Immature natural killer cell (primary cell): ENCODE measurements around the gene ZNF189. TPM values are rescaled to one million over a fixed set of nuclear protein-coding genes. Genes with fewer than 3 reads are reported as not detected.
"Not testable (repeated sequence)": the region's sequence is repeated elsewhere in the genome, so short reads cannot be mapped to it uniquely, and the experiment has no call there.

ENCODE experiments used
- DNase-seq, 3 donors: peaks; one replicate each; pipeline ENCODE4 v3.0.0; 2022; ENCODE audit warnings: mixed read lengths in 1 of 3
- H3K27ac Mint-ChIP-seq, 6 donors: one replicate each; pipeline ENCODE4 v1.8.0; 2020; ENCODE audit warnings: mixed read lengths in 6 of 6, mild to moderate bottlenecking in 5 of 6, inconsistent platforms in 4 of 6, moderate library complexity in 3 of 6
- H3K27me3 Mint-ChIP-seq, 3 donors: one replicate each; pipeline ENCODE4 v1.8.0; 2020 to 2021; ENCODE audit warnings: low read depth in 3 of 3, mild to moderate bottlenecking in 3 of 3, mixed read lengths in 3 of 3, moderate library complexity in 3 of 3, inconsistent platforms in 1 of 3
- H3K36me3 Mint-ChIP-seq, 3 donors: one replicate each; pipeline ENCODE4 v1.8.0; 2020; ENCODE audit warnings: mixed read lengths in 3 of 3, inconsistent platforms in 2 of 3, mild to moderate bottlenecking in 2 of 3
- H3K4me1 Mint-ChIP-seq, 2 donors: one replicate each; pipeline ENCODE4 v1.8.0; 2020; ENCODE audit warnings: inconsistent platforms in 2 of 2, mild to moderate bottlenecking in 2 of 2, mixed read lengths in 2 of 2, moderate library complexity in 1 of 2
- H3K4me3 Mint-ChIP-seq, 5 donors: one replicate each; pipeline ENCODE4 v1.8.0; 2020; ENCODE audit warnings: mild to moderate bottlenecking in 5 of 5, mixed read lengths in 5 of 5, inconsistent platforms in 3 of 5, moderate library complexity in 3 of 5
- H3K9me3 Mint-ChIP-seq, 6 donors: one replicate each; pipeline ENCODE4 v1.8.0; 2020; ENCODE audit warnings: mild to moderate bottlenecking in 6 of 6, mixed read lengths in 6 of 6, inconsistent platforms in 4 of 6, moderate library complexity in 3 of 6
- polyA plus RNA-seq, 3 donors: library from polyadenylated mRNA; unstranded; fragments of 300-500 nt; fragmentation: Illumina TruSeq; gene quantifications; one replicate each; pipeline ENCODE4 v1.2.3, GENCODE V29; 2021

Gene ZNF189
- polyA plus RNA-seq, 3 donors from 2014 or later, result 0.60 to 3.1 TPM; not detected in 1

GRCh38 chr9:101369286-101369685 is 29.4 kb upstream of the ZNF189 start:
- Mint-ChIP-seq H3K36me3 (no peaks in the 10 kb centered on the region), H3K4me1 (no peaks in the 10 kb centered on the region)

GRCh38 chr9:101369884-101370531 is 28.6 kb upstream of the ZNF189 start:
- peaks cover 2 to 25% (median 2%) of the 10 kb centered on the region in 3 donors for H3K27me3 Mint-ChIP-seq
- H3K4me1 Mint-ChIP-seq, result no peaks in the 10 kb centered on the region
- H3K36me3 Mint-ChIP-seq, result no peaks in the 10 kb centered on the region
- DNase-seq, result no peak
- no peak overlapping the region for H3K27ac Mint-ChIP-seq
- peaks cover 0 to 6% (median 0%) of the 10 kb centered on the region in 6 donors for H3K9me3 Mint-ChIP-seq
- no peak overlapping the region for H3K4me3 Mint-ChIP-seq

More at GRCh38 chr9:101369286-101369685, 29.4 kb upstream of the ZNF189 start:
- H3K9me3 Mint-ChIP-seq, result peaks cover 0 to 6% (median 0%) of the 10 kb centered on the region in 6 donors
- no peak overlapping the region for H3K4me3 Mint-ChIP-seq
- no peak for DNase-seq
- H3K27me3 Mint-ChIP-seq, result peaks cover 2 to 25% (median 2%) of the 10 kb centered on the region in 3 donors
- H3K27ac Mint-ChIP-seq, result no peak overlapping the region

- no peaks in the 10 kb centered on the region for H3K4me1 Mint-ChIP-seq
- H3K27ac Mint-ChIP-seq, result no peak overlapping the region
- H3K9me3 Mint-ChIP-seq, result peaks cover 0 to 8% (median under 1%) of the 10 kb centered on the region in 6 donors
- no peak for DNase-seq
- H3K36me3 Mint-ChIP-seq, result no peaks in the 10 kb centered on the region
- H3K27me3 Mint-ChIP-seq, result peaks cover 2 to 28% (median 2%) of the 10 kb centered on the region in 3 donors
- no peak overlapping the region for H3K4me3 Mint-ChIP-seq
Measured at GRCh38 chr9:101371813-101372212, 26.8 kb upstream of the ZNF189 start.

DNA sequence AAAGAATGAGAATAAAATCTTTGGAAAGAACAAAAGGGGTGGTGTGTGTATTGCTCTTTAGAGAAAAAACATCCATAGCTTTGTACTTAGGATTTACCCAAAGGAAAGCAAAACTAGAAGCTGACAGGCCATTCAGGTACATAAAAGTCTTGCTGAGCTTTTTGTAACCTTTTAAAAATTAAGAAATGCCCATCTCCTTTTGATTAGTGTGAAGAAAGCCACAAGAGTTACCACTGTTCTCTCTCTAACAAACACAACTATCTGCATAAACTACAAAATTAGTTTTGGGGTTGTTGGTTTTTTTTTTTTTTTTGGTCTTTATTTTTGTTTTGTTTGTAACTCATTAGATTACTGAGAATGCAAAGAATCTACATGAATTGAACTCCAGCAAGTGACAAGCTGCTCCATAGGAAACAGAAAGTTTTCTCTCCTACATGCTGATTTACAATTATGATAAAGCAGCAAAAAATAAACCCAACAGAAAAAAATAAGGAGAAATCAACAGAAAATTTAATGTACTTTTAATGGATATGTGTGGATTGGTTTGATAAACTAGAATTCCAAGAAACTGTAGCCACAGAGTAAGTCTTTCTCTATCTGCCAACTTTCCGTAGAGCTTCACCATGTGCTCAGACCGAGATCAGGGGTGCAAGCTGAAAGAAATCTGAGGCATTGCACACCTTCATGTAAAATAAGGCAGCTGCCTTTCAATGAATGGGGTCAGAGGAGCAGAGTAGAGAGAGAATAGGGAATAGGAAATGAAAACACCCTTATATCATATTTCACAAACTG is 26.1 kb upstream of the ZNF189 start:
- Mint-ChIP-seq H3K27ac (no peak overlapping the region), H3K36me3 (no peaks in the 10 kb centered on the region), H3K4me3 (no peak overlapping the region), H3K4me1 (no peaks in the 10 kb centered on the region), H3K9me3 (peaks cover under 1 to 8% (median 3%) of the 10 kb centered on the region in 6 donors), H3K27me3 (peaks cover 2 to 26% (median 3%) of the 10 kb centered on the region in 3 donors)
- no peak for DNase-seq

DNA sequence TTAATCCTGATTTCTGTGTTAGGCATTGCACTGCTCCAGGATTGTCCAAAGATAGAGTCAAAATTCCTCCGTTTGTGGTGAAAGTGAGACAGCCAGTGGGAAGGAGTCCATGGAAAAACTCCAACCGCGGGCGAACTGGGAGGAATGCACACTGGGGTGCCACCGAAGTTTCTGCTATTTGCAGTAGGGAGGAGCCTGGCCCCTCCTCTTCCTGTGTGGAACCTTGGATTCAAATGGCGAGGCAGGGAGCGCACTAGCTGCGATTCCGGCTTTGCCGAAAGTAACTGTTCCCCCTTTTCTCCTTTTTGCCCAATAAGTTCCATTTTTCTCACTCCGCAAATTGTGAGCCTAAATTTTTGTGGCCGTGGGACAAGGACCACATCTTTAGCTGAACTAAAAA is 23.1 kb upstream of the ZNF189 start:
- Mint-ChIP-seq H3K4me1 (no peaks in the 10 kb centered on the region), H3K27ac (no peak overlapping the region), H3K27me3 (peaks cover 2 to 33% (median 3%) of the 10 kb centered on the region in 3 donors), H3K36me3 (no peaks in the 10 kb centered on the region), H3K9me3 (peaks cover 2 to 10% (median 8%) of the 10 kb centered on the region in 6 donors), H3K4me3 (no peak overlapping the region)
- DNase-seq, result no peak

GRCh38 chr9:101376111-101376848 is 22.4 kb upstream of the ZNF189 start:
- Mint-ChIP-seq H3K27ac (no peak overlapping the region), H3K4me3 (no peak overlapping the region), H3K27me3 (peaks cover 3 to 31% (median 5%) of the 10 kb centered on the region in 3 donors), H3K36me3 (no peaks in the 10 kb centered on the region), H3K9me3 (peaks cover 2 to 10% (median 8%) of the 10 kb centered on the region in 6 donors), H3K4me1 (no peaks in the 10 kb centered on the region)
- DNase-seq, result no peak

DNA sequence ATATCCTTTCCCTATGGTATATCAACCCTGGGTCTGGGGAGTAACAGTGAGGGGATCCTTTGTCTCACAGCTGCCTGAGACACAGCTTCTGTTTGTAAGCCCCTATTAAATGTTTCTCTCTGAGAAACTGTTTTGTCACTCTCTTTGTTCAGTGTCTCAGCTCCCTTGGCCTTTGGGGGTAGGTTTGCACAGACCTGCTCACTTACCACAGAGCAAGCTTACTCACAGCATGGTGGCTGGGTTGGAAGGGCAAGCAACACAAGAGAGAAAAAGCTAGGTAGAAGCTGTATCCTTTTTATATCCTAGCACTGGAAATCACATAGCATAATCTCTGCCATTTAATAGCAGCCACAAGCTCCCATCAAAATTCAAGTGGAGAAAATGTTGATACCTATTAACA is 18.4 kb upstream of the ZNF189 start:
- H3K9me3 Mint-ChIP-seq, result peaks cover 7 to 18% (median 14%) of the 10 kb centered on the region in 6 donors
- no peak for DNase-seq
- no peak overlapping the region for H3K27ac Mint-ChIP-seq
- H3K27me3 Mint-ChIP-seq, result peaks cover 1 to 16% (median 5%) of the 10 kb centered on the region in 3 donors
- no peaks in the 10 kb centered on the region for H3K4me1 Mint-ChIP-seq
- no peak overlapping the region for H3K4me3 Mint-ChIP-seq
- peaks cover 0 to 11% (median 6%) of the 10 kb centered on the region in 3 donors for H3K36me3 Mint-ChIP-seq

- peaks cover 9 to 20% (median 16%) of the 10 kb centered on the region in 6 donors for H3K9me3 Mint-ChIP-seq
- no peaks in the 10 kb centered on the region for H3K4me1 Mint-ChIP-seq
- H3K27ac Mint-ChIP-seq, result no peak overlapping the region
- peaks cover 1 to 16% (median 5%) of the 10 kb centered on the region in 3 donors for H3K27me3 Mint-ChIP-seq
- H3K36me3 Mint-ChIP-seq, result peaks cover 5 to 16% (median 10%) of the 10 kb centered on the region in 3 donors
- no peak overlapping the region for H3K4me3 Mint-ChIP-seq
- DNase-seq, result no peak
Measured at GRCh38 chr9:101381118-101381517, 17.5 kb upstream of the ZNF189 start.

GRCh38 chr9:101381833-101382342 is 16.8 kb upstream of the ZNF189 start:
- Mint-ChIP-seq H3K4me3 (no peak overlapping the region), H3K4me1 (no peaks in the 10 kb centered on the region), H3K9me3 (peaks cover 9 to 19% (median 15%) of the 10 kb centered on the region in 6 donors), H3K27ac (no peak overlapping the region), H3K27me3 (peaks cover 1 to 14% (median 5%) of the 10 kb centered on the region in 3 donors), H3K36me3 (peaks cover 5 to 18% (median 10%) of the 10 kb centered on the region in 3 donors)
- DNase-seq, result no peak

DNA sequence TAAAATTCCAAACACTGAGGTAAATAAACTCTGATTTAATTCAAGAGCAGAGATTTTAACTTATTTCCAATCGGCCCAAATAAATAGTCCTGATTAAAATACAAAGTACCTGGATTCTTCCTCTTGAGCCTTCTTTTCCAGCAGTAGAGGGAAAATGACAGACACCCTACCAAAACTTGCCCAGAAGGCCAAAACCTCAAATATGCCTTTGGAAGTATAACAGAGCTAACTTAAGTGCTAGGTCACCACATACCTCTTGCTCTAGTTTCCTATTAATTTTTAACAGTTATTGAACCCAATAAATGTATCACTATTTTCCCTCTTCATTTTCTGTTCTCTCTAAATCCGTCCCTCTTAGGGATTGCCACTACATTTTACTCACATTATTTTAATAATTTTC is 15.3 kb upstream of the ZNF189 start:
- H3K4me3 Mint-ChIP-seq, result no peak overlapping the region
- H3K27me3 Mint-ChIP-seq, result peaks cover 0 to 12% (median 5%) of the 10 kb centered on the region in 3 donors
- H3K36me3 Mint-ChIP-seq, result peaks cover 5 to 18% (median 16%) of the 10 kb centered on the region in 3 donors
- H3K4me1 Mint-ChIP-seq, result peaks cover 0 to 3% of the 10 kb centered on the region in 2 donors
- no peak for DNase-seq
- no peak overlapping the region for H3K27ac Mint-ChIP-seq
- peaks cover 5 to 15% (median 11%) of the 10 kb centered on the region in 6 donors for H3K9me3 Mint-ChIP-seq

DNA sequence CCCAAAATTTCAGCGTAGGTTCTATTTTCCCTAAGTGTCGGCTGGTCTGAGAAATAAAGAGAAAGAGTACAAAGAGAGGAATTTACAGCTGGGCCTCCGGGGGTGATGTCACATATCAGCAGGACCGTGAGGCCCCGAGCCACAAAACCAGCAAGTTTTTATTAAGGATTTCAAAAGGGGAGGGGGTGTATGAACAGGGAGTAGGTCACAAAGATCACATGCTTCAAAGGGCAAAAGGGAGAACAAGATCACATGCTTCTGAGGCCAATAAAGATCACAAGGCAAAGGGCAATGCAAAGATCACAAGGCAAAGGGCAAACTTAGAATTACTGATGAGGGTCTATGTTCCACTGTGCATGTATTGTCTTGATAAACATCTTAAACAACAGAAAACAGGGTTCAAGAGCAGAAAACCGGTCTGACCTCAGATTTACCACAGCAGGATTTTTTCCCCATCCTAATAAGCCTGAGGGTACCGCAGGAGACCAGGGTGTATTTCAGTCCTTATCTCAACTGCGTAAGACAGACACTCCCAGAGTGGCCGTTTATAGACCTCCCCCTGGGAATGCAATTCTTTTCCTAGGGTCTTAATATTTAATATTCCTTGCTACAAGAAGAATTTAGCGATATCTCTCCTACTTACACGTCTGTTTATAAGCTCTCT is 13.6 kb upstream of the ZNF189 start, which contains the start of gene BAAT:
Gene BAAT, minus strand, starts transcription at position 134 of the 664 bp plus-strand sequence. CDS start 13,602 bp downstream, outside the sequence.
- not testable (repeated sequence) for H3K27me3 Mint-ChIP-seq, DNase-seq, H3K4me1 Mint-ChIP-seq, H3K4me3 Mint-ChIP-seq
- Mint-ChIP-seq H3K9me3 (peaks cover 5 to 14% (median 11%) of the 10 kb centered on the region in 6 donors), H3K27ac (peak within 1 kb of the TSS in 1 of 6 donors; percentile 23), H3K36me3 (peaks cover 9 to 23% (median 18%) of the 10 kb centered on the region in 3 donors)

DNA sequence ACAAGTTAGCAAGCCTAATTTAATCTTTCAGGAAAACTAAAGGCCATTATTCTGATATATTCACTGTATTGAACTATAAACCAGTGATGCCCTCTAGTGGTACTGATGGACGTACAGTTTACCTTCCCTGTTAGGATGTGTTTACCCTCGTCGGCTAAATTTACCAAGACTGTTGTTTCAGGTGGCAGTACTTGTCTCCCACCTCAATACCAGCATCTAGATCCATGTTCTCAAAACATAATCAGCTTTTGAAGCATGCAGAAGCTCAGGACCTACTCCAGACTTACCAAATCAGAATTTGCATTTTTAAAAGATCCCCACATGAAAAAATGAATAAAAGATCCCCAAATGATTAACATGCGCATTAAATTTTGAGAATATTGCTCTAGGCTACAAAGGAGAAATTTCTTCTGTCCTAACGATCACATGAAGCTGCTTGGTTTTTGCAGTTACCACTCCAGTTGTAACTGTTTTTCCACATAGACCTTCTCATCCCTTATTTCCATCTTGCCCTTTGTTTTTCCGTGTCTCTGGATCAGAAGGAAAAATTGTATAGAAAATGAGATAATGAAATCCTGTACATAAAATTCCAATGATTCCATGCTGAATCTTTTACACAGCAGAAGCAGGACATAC is 10.7 kb upstream of the ZNF189 start:
- Mint-ChIP-seq H3K27ac (peak overlapping the region in 5 of 6 donors; percentile 17 to 83 (median 49)), H3K4me3 (no peak overlapping the region)

More for the DNA sequence above, 10.7 kb upstream of the ZNF189 start:
- Mint-ChIP-seq H3K36me3 (peaks cover 13 to 39% (median 36%) of the 10 kb centered on the region in 3 donors), H3K4me1 (peaks cover 14 to 26% of the 10 kb centered on the region in 2 donors), H3K9me3 (peaks cover 6 to 14% (median 11%) of the 10 kb centered on the region in 6 donors), H3K27me3 (no peaks in the 10 kb centered on the region)
- DNase-seq, result no peak
